Type B pancreatic cell (in vitro differentiated cells): ENCODE measurements around the gene DTNA. TPM values are rescaled to one million over a fixed set of nuclear protein-coding genes. Genes with fewer than 3 reads are reported as not detected.
"Not testable (repeated sequence)": the region's sequence is repeated elsewhere in the genome, so short reads cannot be mapped to it uniquely, and the experiment has no call there.

Experiments used
- DNase-seq: peaks from one replicate; pipeline ENCODE4 v3.0.0; 2021; ENCODE audit warnings: mixed read lengths; ENCODE audit not compliant: unreplicated experiment; ENCODE audit errors: extremely low spot score
- H3K27ac Mint-ChIP-seq: 2 replicates; pipeline ENCODE4 v1.8.0; 2021; ENCODE audit warnings: mild to moderate bottlenecking, mixed read lengths
- H3K27me3 Mint-ChIP-seq: 2 replicates; pipeline ENCODE4 v1.8.0; 2021; ENCODE audit warnings: mixed read lengths
- H3K36me3 Mint-ChIP-seq: 2 replicates; pipeline ENCODE4 v1.8.0; 2021; ENCODE audit warnings: mixed read lengths
- H3K4me1 Mint-ChIP-seq: one replicate; pipeline ENCODE4 v1.8.0; 2021; ENCODE audit warnings: mixed read lengths; ENCODE audit not compliant: unreplicated experiment
- H3K4me3 Mint-ChIP-seq: 2 replicates; pipeline ENCODE4 v1.8.0; 2021; ENCODE audit warnings: mild to moderate bottlenecking, mixed read lengths
- H3K9me3 Mint-ChIP-seq: 2 replicates; pipeline ENCODE4 v1.8.0; 2021; ENCODE audit warnings: mixed read lengths
- total RNA-seq: library from RNA; stranded (reverse); gene quantifications from 2 replicates; pipeline ENCODE4 v1.2.1, GENCODE V29; 2021; ENCODE audit warnings: low replicate concordance
- TF ChIP-seq, protein P1 (sequence below): fragments of 200-600 bp; sonication (generic); conservative IDR thresholded peaks from 2 replicates; pipeline ENCODE4 v1.5.0; 2021; ENCODE audit warnings: antibody characterized with exemption, mild to moderate bottlenecking

DTNA gene
- total RNA-seq, 1 donor from 2014 or later = 23.6 TPM

DNA sequence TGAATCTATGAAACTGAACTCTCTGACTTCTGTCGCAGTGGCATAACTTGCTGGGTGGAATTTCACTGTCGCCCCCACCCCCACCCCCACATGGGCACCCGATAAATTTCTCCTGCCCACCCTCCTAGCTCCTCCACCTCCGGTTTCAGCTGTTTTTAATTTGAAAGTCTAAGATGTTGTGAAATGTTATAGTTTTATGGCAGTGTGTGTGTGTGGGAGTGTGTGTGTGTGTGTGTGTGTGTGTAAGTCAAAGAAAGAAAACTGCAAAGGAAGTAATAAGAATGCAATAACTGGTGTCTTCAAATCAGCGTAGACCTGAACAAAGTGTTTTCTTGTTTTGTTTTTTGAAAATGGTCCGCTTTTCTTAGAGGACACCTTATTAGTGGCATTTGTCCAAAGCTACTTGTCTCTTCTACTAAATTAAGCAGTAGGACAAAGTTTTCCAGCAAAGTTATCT is 388 bp downstream of the DTNA start:
- Mint-ChIP-seq H3K4me3 (peak overlapping the region; percentile 82), H3K27ac (peak overlapping the region; percentile 76), H3K36me3 (no peaks in the 10 kb centered on the region), H3K27me3 (no peaks in the 10 kb centered on the region), H3K4me1 (peaks cover 28% of the 10 kb centered on the region), H3K9me3 (no peaks in the 10 kb centered on the region)
- DNase-seq = no peak
- TF ChIP-seq, protein P1, sequence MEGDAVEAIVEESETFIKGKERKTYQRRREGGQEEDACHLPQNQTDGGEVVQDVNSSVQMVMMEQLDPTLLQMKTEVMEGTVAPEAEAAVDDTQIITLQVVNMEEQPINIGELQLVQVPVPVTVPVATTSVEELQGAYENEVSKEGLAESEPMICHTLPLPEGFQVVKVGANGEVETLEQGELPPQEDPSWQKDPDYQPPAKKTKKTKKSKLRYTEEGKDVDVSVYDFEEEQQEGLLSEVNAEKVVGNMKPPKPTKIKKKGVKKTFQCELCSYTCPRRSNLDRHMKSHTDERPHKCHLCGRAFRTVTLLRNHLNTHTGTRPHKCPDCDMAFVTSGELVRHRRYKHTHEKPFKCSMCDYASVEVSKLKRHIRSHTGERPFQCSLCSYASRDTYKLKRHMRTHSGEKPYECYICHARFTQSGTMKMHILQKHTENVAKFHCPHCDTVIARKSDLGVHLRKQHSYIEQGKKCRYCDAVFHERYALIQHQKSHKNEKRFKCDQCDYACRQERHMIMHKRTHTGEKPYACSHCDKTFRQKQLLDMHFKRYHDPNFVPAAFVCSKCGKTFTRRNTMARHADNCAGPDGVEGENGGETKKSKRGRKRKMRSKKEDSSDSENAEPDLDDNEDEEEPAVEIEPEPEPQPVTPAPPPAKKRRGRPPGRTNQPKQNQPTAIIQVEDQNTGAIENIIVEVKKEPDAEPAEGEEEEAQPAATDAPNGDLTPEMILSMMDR = no peak

DNA sequence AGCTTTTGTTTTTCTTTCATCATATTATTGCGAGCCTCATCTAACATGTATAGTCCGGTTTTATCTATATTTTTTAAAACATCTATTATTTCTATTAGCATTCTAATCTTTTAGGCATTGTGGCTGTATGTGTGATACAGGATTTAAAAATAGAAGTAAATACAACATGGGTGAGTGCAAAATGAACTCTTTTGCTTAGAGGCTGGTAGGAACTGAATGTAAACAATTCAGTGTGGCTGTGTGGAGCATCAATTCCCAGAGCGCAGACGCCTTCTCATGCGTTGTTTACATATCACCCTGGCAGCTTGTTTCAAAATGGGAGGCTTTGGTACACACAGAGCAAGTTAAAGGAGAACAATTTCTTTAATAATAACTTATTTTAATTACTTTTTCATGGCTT is 836 bp downstream of the DTNA start:
- H3K27me3 Mint-ChIP-seq = no peaks in the 10 kb centered on the region
- H3K4me1 Mint-ChIP-seq = peaks cover 28% of the 10 kb centered on the region
- H3K4me3 Mint-ChIP-seq = peak overlapping the region; percentile 82
- DNase-seq = no peak
- TF ChIP-seq, protein P1 = no peak
- no peaks in the 10 kb centered on the region for H3K36me3 Mint-ChIP-seq
- H3K9me3 Mint-ChIP-seq = no peaks in the 10 kb centered on the region
- no peak overlapping the region for H3K27ac Mint-ChIP-seq

DNA sequence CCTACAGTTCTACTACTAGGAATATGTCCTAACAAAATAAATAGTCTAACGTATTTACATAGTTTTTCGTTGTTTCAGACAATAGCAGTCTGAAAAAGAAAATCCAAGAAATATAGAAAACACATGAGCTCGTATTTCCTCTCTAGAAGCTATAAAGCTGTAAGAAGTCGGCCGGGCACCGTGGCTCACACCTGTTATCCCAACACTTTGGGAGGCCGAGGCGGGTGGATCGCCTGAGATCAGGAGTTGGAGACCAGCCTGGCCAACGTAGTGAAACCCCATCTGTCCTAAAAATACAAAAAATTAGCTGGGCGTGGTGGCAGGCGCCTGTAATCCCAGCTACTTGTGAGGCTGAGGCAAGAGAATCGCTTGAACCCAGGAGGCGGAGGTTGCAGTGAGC is 6.0 kb downstream of the DTNA start:
- H3K27ac Mint-ChIP-seq, H3K4me3 Mint-ChIP-seq, DNase-seq, H3K4me1 Mint-ChIP-seq, H3K9me3 Mint-ChIP-seq, H3K36me3 Mint-ChIP-seq, H3K27me3 Mint-ChIP-seq: not testable (repeated sequence)

DNA sequence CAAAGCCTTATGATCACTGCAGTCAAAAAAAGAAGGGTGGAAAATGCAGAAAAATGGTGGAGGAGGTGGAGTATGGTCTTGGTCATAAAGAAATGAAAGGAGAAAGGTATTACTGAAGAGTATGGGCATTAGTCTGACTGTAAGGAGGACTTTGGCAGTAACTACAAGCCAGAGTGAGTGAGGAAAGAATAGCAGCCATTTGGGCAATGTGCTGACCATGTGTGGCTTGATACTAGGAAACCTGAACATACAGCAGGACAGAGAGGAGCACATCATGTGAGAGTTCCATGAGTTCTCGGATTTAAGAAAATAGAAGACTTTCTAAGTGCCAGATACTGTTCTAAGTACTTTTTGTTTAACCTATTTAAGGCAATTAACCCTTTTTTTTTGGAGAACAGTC is 8.5 kb downstream of the DTNA start:
- Mint-ChIP-seq H3K4me3 (no peak overlapping the region), H3K27ac (no peak overlapping the region), H3K27me3 (no peaks in the 10 kb centered on the region), H3K36me3 (no peaks in the 10 kb centered on the region), H3K4me1 (no peaks in the 10 kb centered on the region), H3K9me3 (no peaks in the 10 kb centered on the region)
- DNase-seq = no peak
- TF ChIP-seq, protein P1 = no peak

DNA sequence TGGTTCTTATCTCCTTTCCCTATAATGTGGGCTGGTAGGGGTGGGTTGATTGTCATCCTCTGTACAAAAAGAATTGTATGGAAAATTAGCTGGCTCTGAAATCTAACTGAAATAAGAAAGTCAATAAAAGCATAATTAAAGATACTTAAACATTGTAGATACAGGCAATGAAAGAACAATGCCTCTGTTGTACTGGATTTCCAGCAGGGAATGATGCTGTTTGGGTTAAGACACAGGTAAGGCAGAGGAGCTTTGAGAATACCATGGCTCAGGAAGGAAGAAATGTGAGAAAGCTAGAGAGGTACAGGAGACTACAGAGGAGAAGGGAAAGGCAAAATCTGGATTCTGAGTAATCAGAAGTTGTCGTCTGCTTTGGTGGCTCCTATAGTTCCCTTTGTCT is 10.1 kb downstream of the DTNA start:
- Mint-ChIP-seq H3K36me3 (no peaks in the 10 kb centered on the region), H3K4me1 (no peaks in the 10 kb centered on the region), H3K4me3 (no peak overlapping the region), H3K27me3 (no peaks in the 10 kb centered on the region), H3K9me3 (no peaks in the 10 kb centered on the region), H3K27ac (peak overlapping the region; percentile 22)
- DNase-seq = no peak
- TF ChIP-seq, protein P1 = no peak

DNA sequence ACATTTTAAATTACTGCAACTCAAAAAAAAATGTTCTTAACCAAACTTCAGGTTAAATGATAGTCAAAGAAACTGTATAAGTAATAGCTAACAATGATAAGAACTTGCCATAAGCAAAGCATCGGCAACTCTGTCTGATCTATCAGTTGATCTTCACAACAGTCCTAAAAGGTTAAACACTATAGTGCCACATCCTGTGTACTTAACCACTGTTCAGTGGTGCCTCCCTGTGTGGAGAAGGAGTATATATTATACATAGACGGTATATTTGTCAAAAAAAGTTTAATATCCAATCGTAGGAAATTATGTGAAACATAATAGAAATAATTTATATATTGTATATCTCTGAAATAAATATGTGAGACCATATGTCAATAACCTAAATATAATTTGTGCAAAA is 13.0 kb downstream of the DTNA start:
- Mint-ChIP-seq H3K9me3 (no peaks in the 10 kb centered on the region), H3K4me3 (no peak overlapping the region), H3K27me3 (no peaks in the 10 kb centered on the region), H3K27ac (no peak overlapping the region), H3K4me1 (no peaks in the 10 kb centered on the region), H3K36me3 (no peaks in the 10 kb centered on the region)
- DNase-seq = no peak
- TF ChIP-seq, protein P1 = no peak

DNA sequence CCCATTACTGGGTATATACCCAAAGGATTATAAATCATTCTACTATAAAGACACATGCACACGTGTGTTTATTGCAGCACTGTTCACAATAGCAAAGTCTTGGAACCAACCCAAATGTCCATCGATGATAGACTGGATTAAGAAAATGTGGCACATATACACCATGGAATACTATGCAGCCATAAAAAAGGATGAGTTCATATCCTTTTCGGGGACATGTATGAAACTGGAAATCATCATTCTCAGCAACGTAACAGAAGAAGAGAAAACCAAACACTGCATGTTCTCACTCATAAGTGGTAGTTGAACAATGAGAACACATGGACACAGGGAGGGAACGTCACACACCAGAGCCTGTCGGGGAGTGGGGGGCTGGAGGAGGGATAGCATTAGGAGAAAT is 15.6 kb downstream of the DTNA start:
- not testable (repeated sequence) for H3K27me3 Mint-ChIP-seq, H3K36me3 Mint-ChIP-seq, DNase-seq, H3K4me3 Mint-ChIP-seq, H3K4me1 Mint-ChIP-seq, H3K27ac Mint-ChIP-seq, H3K9me3 Mint-ChIP-seq
